Thyroid gland (tissue), 4 donors: ENCODE data around the gene P2RY13. TPM values are rescaled to one million over a fixed set of nuclear protein-coding genes. Genes with fewer than 3 reads are reported as not detected.

Experiments
- DNase-seq, 2 donors: peaks; one replicate each; pipeline ENCODE4 v3.0.0-alpha.2; 2019
- H3K27ac ChIP-seq, 3 donors: fragments of 200-600 bp; sonication (generic); 1 replicate in 2 of 3; 2 replicates in 1 of 3; pipeline ENCODE4 v1.5.1; 2016 to 2019; ENCODE audit warnings: mild to moderate bottlenecking in 1 of 3, moderate library complexity in 1 of 3
- H3K27me3 ChIP-seq: fragments of 200-600 bp; sonication (generic); one replicate; pipeline ENCODE4 v1.5.1; 2019
- H3K36me3 ChIP-seq, 2 donors: fragments of 200-600 bp; sonication (generic); one replicate each; pipeline ENCODE4 v1.5.1; 2016 to 2019
- H3K4me1 ChIP-seq, 2 donors: fragments of 200-600 bp; sonication (generic); one replicate each; pipeline ENCODE4 v1.5.1; 2017 to 2019
- H3K4me3 ChIP-seq, 3 donors: fragments of 200-600 bp; sonication (generic); replicated peaks in 1 of 3; 1 replicate in 2 of 3; 2 replicates in 1 of 3; pipeline ENCODE4 v1.5.1; 2016; ENCODE audit warnings: mild to moderate bottlenecking in 1 of 3
- H3K9me3 ChIP-seq: fragments of 200-600 bp; sonication (generic); one replicate; pipeline ENCODE4 v1.5.1; 2017
- POLR2A ChIP-seq, 2 donors: fragments of 450-650 bp; IDR thresholded peaks; one replicate each; pipeline ENCODE4 v1.6.1; 2017; ENCODE audit warnings: antibody characterized with exemption in 2 of 2, mild to moderate bottlenecking in 2 of 2, moderate library complexity in 1 of 2
- WGBS, 2 donors: methylation state at CpG; one replicate each; pipeline ENCODE4 v1.1.5; 2017; 5-methylcytosine and 5-hydroxymethylcytosine counted together
- intact Hi-C: fragments of 100-400 bp; cut with DNase I; formaldehyde crosslinking; loops from one replicate; pipeline ENCODE4 v1.15.1; 2023
- total RNA-seq, 4 donors: library from RNA; depleted of rRNA; stranded (reverse); fragments of >200 nt; gene quantifications; one replicate each; pipeline ENCODE4 v1.2.3, GENCODE V29; 2016
- TF ChIP-seq, protein P1 (sequence below), 6 experiments: fragments of 200-600 bp in 3 of 6; fragments of 450-650 bp in 3 of 6; sonication (generic) in 3 of 6; IDR thresholded peaks; one replicate each; pipeline ENCODE4 v1.5.1; 2016 to 2019; ENCODE audit warnings: antibody characterized with exemption in 6 of 6, mild to moderate bottlenecking in 2 of 6, inconsistent platforms in 1 of 6, moderate library complexity in 1 of 6

The P2RY13 gene
- 1 to 10 TPM in 2 of 4 donors, under 1 TPM in 2; 0.63 to 1.8 (median 0.89) TPM for total RNA-seq

DNA sequence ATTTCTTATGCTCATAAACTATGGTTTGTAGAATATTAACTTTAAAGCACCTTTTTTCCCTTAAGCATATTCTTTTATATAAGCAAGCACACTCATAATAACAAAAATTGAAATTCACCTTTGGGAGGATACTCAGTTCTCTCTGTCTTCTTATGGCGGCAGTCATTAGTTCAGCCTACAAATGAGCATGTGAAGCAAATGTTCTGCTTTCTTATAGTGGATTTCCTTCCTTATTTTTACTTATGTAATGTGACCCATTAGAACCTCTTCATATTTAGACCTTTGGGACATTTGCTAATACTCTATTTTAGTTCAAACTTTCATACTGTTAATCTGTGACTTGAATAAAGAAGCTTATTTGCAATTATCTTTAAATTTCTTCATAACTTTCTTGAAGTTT is at the start of gene P2RY13:
P2RY13 (minus strand) TSS at position 187 of the 400 bp plus-strand sequence; CDS start at position 166, 21 bp downstream.
- intact Hi-C loops = no loop called here
- no peaks in the 10 kb centered on the region for H3K27me3 ChIP-seq
- TF ChIP-seq POLR2A (IDR thresholded peaks at IDR 0.05) = no peak
- TF ChIP-seq, protein P1, sequence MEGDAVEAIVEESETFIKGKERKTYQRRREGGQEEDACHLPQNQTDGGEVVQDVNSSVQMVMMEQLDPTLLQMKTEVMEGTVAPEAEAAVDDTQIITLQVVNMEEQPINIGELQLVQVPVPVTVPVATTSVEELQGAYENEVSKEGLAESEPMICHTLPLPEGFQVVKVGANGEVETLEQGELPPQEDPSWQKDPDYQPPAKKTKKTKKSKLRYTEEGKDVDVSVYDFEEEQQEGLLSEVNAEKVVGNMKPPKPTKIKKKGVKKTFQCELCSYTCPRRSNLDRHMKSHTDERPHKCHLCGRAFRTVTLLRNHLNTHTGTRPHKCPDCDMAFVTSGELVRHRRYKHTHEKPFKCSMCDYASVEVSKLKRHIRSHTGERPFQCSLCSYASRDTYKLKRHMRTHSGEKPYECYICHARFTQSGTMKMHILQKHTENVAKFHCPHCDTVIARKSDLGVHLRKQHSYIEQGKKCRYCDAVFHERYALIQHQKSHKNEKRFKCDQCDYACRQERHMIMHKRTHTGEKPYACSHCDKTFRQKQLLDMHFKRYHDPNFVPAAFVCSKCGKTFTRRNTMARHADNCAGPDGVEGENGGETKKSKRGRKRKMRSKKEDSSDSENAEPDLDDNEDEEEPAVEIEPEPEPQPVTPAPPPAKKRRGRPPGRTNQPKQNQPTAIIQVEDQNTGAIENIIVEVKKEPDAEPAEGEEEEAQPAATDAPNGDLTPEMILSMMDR (IDR thresholded peaks at IDR 0.05) = no peak
- no peak within 1 kb of the TSS for H3K27ac ChIP-seq
- no peaks in the 10 kb centered on the region for H3K9me3 ChIP-seq
- WGBS, 2 donors = 89 to 96% methylated on average over 1 of the region's 1 CpG
- no peaks in the 10 kb centered on the region for H3K36me3 ChIP-seq
- no peak for DNase-seq
- no peak within 1 kb of the TSS for H3K4me3 ChIP-seq
- no peaks in the 10 kb centered on the region for H3K4me1 ChIP-seq

DNA sequence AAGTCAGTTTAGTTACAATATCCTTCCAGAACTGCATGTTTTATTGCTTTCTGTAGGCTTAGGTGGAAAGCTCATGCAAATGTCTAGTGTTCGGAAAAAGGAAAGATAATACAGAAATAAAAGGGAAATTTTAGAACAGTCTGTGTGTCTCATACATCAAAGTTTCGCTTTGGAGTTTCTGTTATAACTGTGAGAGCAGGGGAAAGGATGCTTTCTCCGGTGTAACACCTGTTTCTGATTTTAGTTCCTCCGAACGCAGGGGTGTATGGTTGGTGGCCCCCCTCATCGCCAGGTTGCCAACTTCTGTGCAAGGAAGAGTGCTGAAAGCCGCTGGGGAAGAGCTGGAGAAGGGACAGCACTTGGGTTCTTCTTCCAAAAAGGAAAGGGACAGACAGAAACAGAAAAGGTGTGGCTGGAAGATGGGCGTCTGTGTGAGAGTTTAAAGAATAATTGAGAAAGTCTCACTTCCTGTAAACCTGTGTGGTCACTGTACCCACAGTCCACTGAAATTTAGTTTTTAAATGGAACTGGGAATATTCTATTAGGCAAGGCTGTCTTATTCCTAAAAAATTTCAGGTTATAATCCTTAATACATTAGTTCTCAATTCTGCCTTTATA is 48.5 kb upstream of the P2RY13 start:
- no peaks in the 10 kb centered on the region for H3K4me1 ChIP-seq
- H3K27me3 ChIP-seq = no peaks in the 10 kb centered on the region
- no peaks in the 10 kb centered on the region for H3K36me3 ChIP-seq
- H3K9me3 ChIP-seq = no peaks in the 10 kb centered on the region
- intact Hi-C loops = no loop called here
- no peak overlapping the region for H3K4me3 ChIP-seq
- H3K27ac ChIP-seq = no peak overlapping the region
- TF ChIP-seq, protein P1 (IDR thresholded peaks at IDR 0.05) = no peak
- TF ChIP-seq POLR2A (IDR thresholded peaks at IDR 0.05) = no peak
- DNase-seq = no peak
- 87 to 91% methylated on average over 8 of the region's 8 CpGs for WGBS, 2 donors

DNA sequence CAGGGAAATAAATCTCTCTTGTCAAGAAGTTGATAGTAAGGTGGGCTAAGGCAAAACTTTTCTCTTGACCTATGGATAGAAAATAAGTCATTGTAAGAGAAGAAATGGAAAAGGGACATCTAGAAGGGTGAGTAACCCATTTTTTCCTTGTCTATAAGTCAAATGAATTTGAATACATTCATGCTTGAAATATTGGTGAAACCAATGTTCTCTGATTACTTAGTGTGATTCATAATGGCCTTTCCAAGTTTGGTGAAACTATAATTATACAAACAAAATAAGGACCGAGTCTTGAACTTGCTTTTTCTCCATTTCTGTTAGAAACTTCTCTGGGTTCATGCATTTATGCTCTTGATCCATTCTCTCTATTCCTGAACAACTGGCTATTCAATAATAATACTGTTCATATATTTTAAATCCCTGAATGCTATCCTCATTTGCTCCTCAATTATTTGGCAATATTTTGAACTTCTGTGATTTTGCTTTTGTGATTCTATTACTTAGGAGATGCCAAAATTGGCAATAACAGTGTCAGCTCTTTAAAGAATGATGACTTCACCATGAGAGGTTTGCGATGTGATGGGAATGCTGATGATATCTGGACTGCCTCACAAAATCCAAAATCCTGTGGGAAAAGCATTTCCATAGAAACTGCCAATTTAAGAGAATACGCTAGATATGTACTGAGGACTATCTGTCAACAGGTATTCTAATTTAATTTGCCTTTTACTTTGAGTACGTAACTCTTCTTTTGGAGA is 42.9 kb upstream of the P2RY13 start:
- Histone ChIP-seq H3K4me1 (no peaks in the 10 kb centered on the region), H3K36me3 (no peaks in the 10 kb centered on the region), H3K9me3 (no peaks in the 10 kb centered on the region), H3K4me3 (no peak overlapping the region), H3K27ac (no peak overlapping the region), H3K27me3 (no peaks in the 10 kb centered on the region)
- DNase-seq = no peak
- TF ChIP-seq POLR2A (IDR thresholded peaks at IDR 0.05) = no peak
- TF ChIP-seq, protein P1 (IDR thresholded peaks at IDR 0.05) = no peak
- WGBS, 2 donors = 79 to 95% methylated on average over 4 of the region's 4 CpGs
- intact Hi-C loops = no loop called here

DNA sequence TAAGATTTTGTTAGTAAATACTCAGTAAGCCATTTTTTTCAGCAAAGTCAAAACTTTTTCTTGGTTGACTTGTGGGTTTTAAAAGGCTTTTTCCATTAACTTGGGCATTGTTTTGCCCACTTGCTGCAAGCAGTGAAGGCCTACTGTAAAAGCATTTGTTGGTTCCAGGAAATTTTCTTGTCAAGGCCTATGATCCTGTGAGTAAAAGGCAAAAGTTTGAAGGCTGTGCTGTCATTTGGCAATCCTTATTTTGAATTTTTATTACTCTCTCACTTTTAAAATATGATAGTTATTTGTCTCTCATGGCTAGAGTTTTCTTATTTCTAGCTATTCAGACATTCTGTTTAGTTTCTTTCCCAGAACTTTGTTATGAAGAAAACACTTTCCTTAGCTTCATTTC is 42.2 kb upstream of the P2RY13 start:
- intact Hi-C loops = no loop called here
- TF ChIP-seq, protein P1 (IDR thresholded peaks at IDR 0.05) = no peak
- no peak for DNase-seq
- H3K4me3 ChIP-seq = no peak overlapping the region
- no peaks in the 10 kb centered on the region for H3K4me1 ChIP-seq
- no peaks in the 10 kb centered on the region for H3K36me3 ChIP-seq
- no peak overlapping the region for H3K27ac ChIP-seq
- no peaks in the 10 kb centered on the region for H3K27me3 ChIP-seq
- no peaks in the 10 kb centered on the region for H3K9me3 ChIP-seq

DNA sequence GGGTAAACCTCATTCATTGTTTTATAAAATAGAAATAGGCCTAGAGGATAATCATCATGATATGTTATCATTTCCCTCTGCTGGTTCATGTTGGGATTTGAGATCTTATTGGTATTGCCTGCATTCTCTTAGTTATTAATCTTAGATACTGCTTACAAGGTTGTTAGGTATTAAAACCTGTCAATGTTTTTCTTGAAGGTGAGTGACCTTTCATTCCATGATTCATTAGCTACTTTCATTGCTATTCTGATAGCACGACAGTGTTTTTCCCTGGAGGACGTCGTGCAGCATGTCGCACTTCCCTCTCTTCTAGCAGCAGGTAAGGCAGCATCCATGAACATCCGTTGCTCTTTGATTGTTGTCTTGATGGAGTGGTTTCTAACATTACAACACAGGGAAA is 38.1 kb upstream of the P2RY13 start:
- no peaks in the 10 kb centered on the region for H3K27me3 ChIP-seq
- H3K36me3 ChIP-seq = no peaks in the 10 kb centered on the region
- no peak overlapping the region for H3K4me3 ChIP-seq
- H3K27ac ChIP-seq = no peak overlapping the region
- WGBS, 2 donors = 70 to 88% methylated on average over 5 of the region's 5 CpGs
- no peaks in the 10 kb centered on the region for H3K4me1 ChIP-seq
- no peaks in the 10 kb centered on the region for H3K9me3 ChIP-seq
- intact Hi-C loops = no loop called here
- DNase-seq = no peak
- TF ChIP-seq, protein P1 (IDR thresholded peaks at IDR 0.05) = no peak
- TF ChIP-seq POLR2A (IDR thresholded peaks at IDR 0.05) = no peak
